Tibial nerve (tissue), 4 donors: ENCODE results near the gene ARID1B. TPM values are rescaled to one million over a fixed set of nuclear protein-coding genes. Genes with fewer than 3 reads are reported as not detected.

ENCODE experiments used
- DNase-seq, 2 donors: peaks; one replicate each; pipeline ENCODE4 v3.0.0-alpha.2; 2019; ENCODE audit warnings: low spot score in 2 of 2
- H3K27ac ChIP-seq, 4 donors: fragments of 200-600 bp; sonication (generic) in 3 of 4; one replicate each; pipeline ENCODE4 v1.5.1; 2017 to 2019; ENCODE audit warnings: mild to moderate bottlenecking in 1 of 4
- H3K27me3 ChIP-seq, 2 donors: fragments of 200-600 bp; sonication (generic) in 1 of 2; one replicate each; pipeline versions ENCODE4 v1.5.1 to v1.6.0; 2017 to 2019
- H3K36me3 ChIP-seq, 3 donors: fragments of 200-600 bp; sonication (generic); one replicate each; pipeline ENCODE4 v1.5.1; 2018 to 2019
- H3K4me1 ChIP-seq, 4 donors: fragments of 200-600 bp; sonication (generic) in 3 of 4; one replicate each; pipeline ENCODE4 v1.5.1; 2017 to 2019
- H3K4me3 ChIP-seq, 4 donors: fragments of 200-600 bp; sonication (generic) in 3 of 4; one replicate each; pipeline ENCODE4 v1.5.1; 2017 to 2019; ENCODE audit warnings: mild to moderate bottlenecking in 1 of 4, moderate library complexity in 1 of 4
- H3K9me3 ChIP-seq, 4 donors: fragments of 200-600 bp; sonication (generic) in 3 of 4; one replicate each; pipeline ENCODE4 v1.5.1; 2017 to 2019
- CTCF ChIP-seq, 5 experiments: fragments of 200-600 bp in 3 of 5; fragments of 450-650 bp in 2 of 5; sonication (generic) in 3 of 5; IDR thresholded peaks; one replicate each; pipeline ENCODE4 v1.5.1; 2016 to 2019; ENCODE audit warnings: antibody characterized with exemption in 5 of 5, mild to moderate bottlenecking in 3 of 5, moderate library complexity in 2 of 5
- EP300 ChIP-seq, 2 donors: sonication (generic); formaldehyde crosslinking; IDR thresholded peaks; one replicate each; pipeline ENCODE4 v1.6.1; 2017; ENCODE audit warnings: antibody characterized with exemption in 2 of 2, mild to moderate bottlenecking in 1 of 2
- POLR2A ChIP-seq, 2 donors: fragments of 450-650 bp; IDR thresholded peaks; one replicate each; pipeline ENCODE4 v1.6.1; 2017; ENCODE audit warnings: antibody characterized with exemption in 2 of 2, mild to moderate bottlenecking in 2 of 2, moderate library complexity in 2 of 2
- WGBS, 2 donors: methylation state at CpG; one replicate each; pipeline ENCODE4 v1.1.5; 2018; 5-methylcytosine and 5-hydroxymethylcytosine counted together
- total RNA-seq, 4 donors: library from RNA; depleted of rRNA; stranded (reverse); fragments of >200 nt; gene quantifications; one replicate each; pipeline ENCODE4 v1.1.0, GENCODE V29; 2016

The ARID1B gene
- total RNA-seq, 4 donors from 2014 or later: 91.5 to 123 (median 110) TPM

GRCh38 chr6:157181649-157182048 is 404.5 kb downstream of the ARID1B start:
- Histone ChIP-seq H3K4me3 (no peak overlapping the region), H3K4me1 (peaks cover 0 to 13% (median 0%) of the 10 kb centered on the region in 4 donors), H3K27ac (peak overlapping the region in 2 of 4 donors; percentile 10 to 70), H3K36me3 (peaks cover 0 to 55% (median 7%) of the 10 kb centered on the region in 3 donors), H3K27me3 (no peaks in the 10 kb centered on the region), H3K9me3 (no peaks in the 10 kb centered on the region)
- 93 to 96% methylated on average over 5 of the region's 5 CpGs for WGBS, 2 donors
- DNase-seq: no peak
- TF ChIP-seq POLR2A (IDR thresholded peaks at IDR 0.05) (no peak), EP300 (IDR thresholded peaks at IDR 0.05) (no peak), CTCF (IDR thresholded peaks at IDR 0.05) (no peak)

DNA sequence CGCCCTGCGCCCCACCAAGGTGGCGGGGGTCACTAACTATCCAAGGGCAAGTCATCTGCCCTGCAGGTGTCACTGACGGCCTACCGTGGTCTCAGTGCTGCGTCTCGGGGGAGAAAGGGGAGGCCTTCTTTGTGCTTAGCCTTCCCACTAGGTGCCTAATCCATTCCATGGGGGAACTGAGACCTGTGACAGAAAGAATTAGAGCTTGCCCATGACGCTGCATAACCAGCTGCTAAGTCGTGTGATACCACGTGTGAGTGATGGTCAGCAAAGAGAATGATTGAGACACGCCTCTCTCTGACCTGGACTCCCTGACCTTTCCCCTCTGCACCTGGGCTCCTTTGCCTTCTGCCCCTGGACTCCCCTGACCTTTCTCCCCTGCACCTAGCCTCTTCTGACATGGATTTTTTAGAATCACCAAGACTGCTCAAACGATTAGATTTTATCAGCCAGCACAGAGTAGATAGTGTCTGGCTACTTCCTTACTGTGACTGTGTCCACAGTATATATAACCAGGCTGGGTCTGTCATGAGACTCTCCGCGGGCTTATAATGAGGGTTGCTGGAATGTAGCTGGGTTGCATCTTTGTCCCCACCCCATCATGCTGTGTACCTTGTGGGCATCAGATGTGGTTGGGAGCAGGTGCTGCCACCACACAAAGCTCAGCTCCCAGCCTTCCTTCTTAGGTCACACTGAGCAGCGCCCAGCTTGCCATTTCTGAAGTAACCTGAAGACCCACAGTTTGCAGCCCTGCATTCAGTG is 405.5 kb downstream of the ARID1B start:
- 78 to 85% methylated on average over 15 of the region's 15 CpGs for WGBS, 2 donors
- Histone ChIP-seq H3K4me3 (no peak overlapping the region), H3K27me3 (no peaks in the 10 kb centered on the region), H3K4me1 (peaks cover 0 to 23% (median 0%) of the 10 kb centered on the region in 4 donors), H3K36me3 (peaks cover 0 to 62% (median 7%) of the 10 kb centered on the region in 3 donors), H3K27ac (peak overlapping the region in 1 of 4 donors; percentile 70), H3K9me3 (no peaks in the 10 kb centered on the region)
- TF ChIP-seq EP300 (IDR thresholded peaks at IDR 0.05) (no peak), CTCF (IDR thresholded peaks at IDR 0.05) (no peak), POLR2A (IDR thresholded peaks at IDR 0.05) (no peak)
- no peak for DNase-seq

DNA sequence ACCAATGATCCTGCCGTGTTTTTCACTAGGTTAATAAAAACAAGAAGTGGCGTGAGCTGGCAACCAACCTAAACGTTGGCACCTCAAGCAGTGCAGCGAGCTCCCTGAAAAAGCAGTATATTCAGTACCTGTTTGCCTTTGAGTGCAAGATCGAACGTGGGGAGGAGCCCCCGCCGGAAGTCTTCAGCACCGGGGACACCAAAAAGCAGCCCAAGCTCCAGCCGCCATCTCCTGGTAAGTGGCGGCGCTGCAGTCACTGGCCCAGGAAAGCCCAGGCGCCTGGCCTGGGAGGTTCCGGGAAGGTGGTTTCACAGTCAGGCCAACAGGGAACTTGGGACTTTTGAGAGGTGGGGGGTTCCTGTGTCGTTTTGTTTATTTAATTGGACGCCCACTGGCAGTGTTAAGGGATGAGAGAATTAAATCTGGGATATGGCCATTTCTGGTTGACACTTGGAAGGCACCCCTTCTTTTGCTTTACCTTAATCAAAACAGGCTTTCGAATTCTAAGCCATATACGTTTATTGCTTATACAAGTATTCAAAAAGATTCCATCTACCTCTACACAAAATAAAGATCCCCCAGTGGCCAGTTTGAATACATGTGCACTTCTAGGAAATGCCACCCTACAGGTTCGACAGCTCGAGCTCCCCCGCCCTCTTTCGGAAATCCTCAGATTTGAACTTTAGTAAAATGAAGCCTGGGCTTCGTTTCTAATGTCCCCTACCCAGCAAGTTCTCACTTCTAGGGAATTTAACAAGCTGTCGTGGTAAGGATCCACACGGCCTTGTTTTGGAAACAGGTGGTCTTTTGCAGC is 407.2 kb downstream of the ARID1B start:
- Histone ChIP-seq H3K36me3 (peaks cover 0 to 64% (median 7%) of the 10 kb centered on the region in 3 donors), H3K27ac (peak overlapping the region in 2 of 4 donors; percentile 22 to 30), H3K27me3 (no peaks in the 10 kb centered on the region), H3K4me1 (peaks cover 0 to 25% (median 0%) of the 10 kb centered on the region in 4 donors), H3K9me3 (no peaks in the 10 kb centered on the region), H3K4me3 (peak overlapping the region in 1 of 4 donors; percentile 13)
- DNase-seq: peak; percentile 57 to 65
- WGBS, 2 donors: 48 to 52% methylated on average over 25 of the region's 25 CpGs
- TF ChIP-seq POLR2A (IDR thresholded peaks at IDR 0.05) (no peak), CTCF (IDR thresholded peaks at IDR 0.05) (peak; percentile 84 to 95 (median 87)), EP300 (IDR thresholded peaks at IDR 0.05) (peak in 1 of 2 donors; percentile 6)

- DNase-seq: no peak
- H3K27me3 ChIP-seq: no peaks in the 10 kb centered on the region
- TF ChIP-seq EP300 (IDR thresholded peaks at IDR 0.05) (no peak), CTCF (IDR thresholded peaks at IDR 0.05) (no peak), POLR2A (IDR thresholded peaks at IDR 0.05) (no peak)
- no peak overlapping the region for H3K4me3 ChIP-seq
- H3K9me3 ChIP-seq: no peaks in the 10 kb centered on the region
- 93 to 94% methylated on average over 8 of the region's 8 CpGs for WGBS, 2 donors
- H3K27ac ChIP-seq: no peak overlapping the region
- peaks cover 0 to 71% (median 10%) of the 10 kb centered on the region in 3 donors for H3K36me3 ChIP-seq
- peaks cover 0 to 25% (median 0%) of the 10 kb centered on the region in 4 donors for H3K4me1 ChIP-seq
These were observed 408.0 kb downstream of the ARID1B start for GRCh38 chr6:157185171-157185570.
